ENCODE results near the gene SLC34A1. TPM values are rescaled to one million over a fixed set of nuclear protein-coding genes. Genes with fewer than 3 reads are reported as not detected.

Gene SLC34A1
- total and polyA plus RNA-seq, 2 experiments from 2014 or later, result not detected

GRCh38 chr5:177335701-177336065, 48.6 kb upstream of the SLC34A1 start:
- Histone ChIP-seq H3K79me2 (replicated peaks; ENCODE audit: insufficient read depth) (peaks cover 10% of the 10 kb centered on the region; the same call in 1 of the 2 replicates), H3F3A (replicated peaks; ENCODE audit: low read depth) (no peaks in the 10 kb centered on the region), H3K9me2 (ENCODE audit: insufficient read depth) (no peaks in the 10 kb centered on the region), H3K27me3 (ENCODE audit: insufficient read depth) (no peaks in the 10 kb centered on the region), H3K4me2 (no peak overlapping the region), H3K36me3 (ENCODE audit: insufficient read depth) (peaks cover 5% of the 10 kb centered on the region; the same call in 1 of the 2 replicates), H3K27ac (ENCODE audit: low read depth) (no peak overlapping the region), H3K4me1 (ENCODE audit: insufficient read depth) (no peaks in the 10 kb centered on the region; the same call in 1 of the 2 replicates), H3K4me3 (no peak overlapping the region), H4K20me1 (replicated peaks; ENCODE audit: insufficient read depth) (peaks cover 4% of the 10 kb centered on the region; the same call in 1 of the 2 replicates), H2AFZ (no peak overlapping the region)
- no peak for DNase-seq (ENCODE audit: low spot score)
- ATAC-seq, result no peak
- H3K27ac Mint-ChIP-seq, result no peak overlapping the region; the same call in 1 of the 2 replicates
- peaks cover 61% of the 10 kb centered on the region for H3K36me3 Mint-ChIP-seq (ENCODE audit: low read depth)
- no peak overlapping the region; the same call in 2 of the 3 replicates for H3K4me3 Mint-ChIP-seq
- TF ChIP-seq CREB1 (CRISPR knock-in tag; IDR thresholded peaks at IDR 0.05; ENCODE audit: low read depth) (no peak), CTCF (conservative IDR thresholded peaks at IDR 0.05; ENCODE audit: low read depth in 2 of 2) (no peak), ZNF331 (CRISPR knock-in tag; IDR thresholded peaks at IDR 0.05; ENCODE audit: low read depth) (no peak), STAT1 (IDR thresholded peaks at IDR 0.05; ENCODE audit: unreplicated experiment) (no peak), ZNF114 (CRISPR knock-in tag; IDR thresholded peaks at IDR 0.05) (no peak), EZH2phosphoT487 (IDR thresholded peaks at IDR 0.05; ENCODE audit: unreplicated experiment) (no peak), POLR2AphosphoS5 (IDR thresholded peaks at IDR 0.05; ENCODE audit: low read depth) (no peak), EZH2 (IDR thresholded peaks at IDR 0.05; ENCODE audit: low read depth, unreplicated experiment) (no peak), NANOG (IDR thresholded peaks at IDR 0.05; ENCODE audit: borderline replicate concordance) (no peak), JUNB (IDR thresholded peaks at IDR 0.05; ENCODE audit: unreplicated experiment) (no peak)
- TF ChIP-seq, protein P1, sequence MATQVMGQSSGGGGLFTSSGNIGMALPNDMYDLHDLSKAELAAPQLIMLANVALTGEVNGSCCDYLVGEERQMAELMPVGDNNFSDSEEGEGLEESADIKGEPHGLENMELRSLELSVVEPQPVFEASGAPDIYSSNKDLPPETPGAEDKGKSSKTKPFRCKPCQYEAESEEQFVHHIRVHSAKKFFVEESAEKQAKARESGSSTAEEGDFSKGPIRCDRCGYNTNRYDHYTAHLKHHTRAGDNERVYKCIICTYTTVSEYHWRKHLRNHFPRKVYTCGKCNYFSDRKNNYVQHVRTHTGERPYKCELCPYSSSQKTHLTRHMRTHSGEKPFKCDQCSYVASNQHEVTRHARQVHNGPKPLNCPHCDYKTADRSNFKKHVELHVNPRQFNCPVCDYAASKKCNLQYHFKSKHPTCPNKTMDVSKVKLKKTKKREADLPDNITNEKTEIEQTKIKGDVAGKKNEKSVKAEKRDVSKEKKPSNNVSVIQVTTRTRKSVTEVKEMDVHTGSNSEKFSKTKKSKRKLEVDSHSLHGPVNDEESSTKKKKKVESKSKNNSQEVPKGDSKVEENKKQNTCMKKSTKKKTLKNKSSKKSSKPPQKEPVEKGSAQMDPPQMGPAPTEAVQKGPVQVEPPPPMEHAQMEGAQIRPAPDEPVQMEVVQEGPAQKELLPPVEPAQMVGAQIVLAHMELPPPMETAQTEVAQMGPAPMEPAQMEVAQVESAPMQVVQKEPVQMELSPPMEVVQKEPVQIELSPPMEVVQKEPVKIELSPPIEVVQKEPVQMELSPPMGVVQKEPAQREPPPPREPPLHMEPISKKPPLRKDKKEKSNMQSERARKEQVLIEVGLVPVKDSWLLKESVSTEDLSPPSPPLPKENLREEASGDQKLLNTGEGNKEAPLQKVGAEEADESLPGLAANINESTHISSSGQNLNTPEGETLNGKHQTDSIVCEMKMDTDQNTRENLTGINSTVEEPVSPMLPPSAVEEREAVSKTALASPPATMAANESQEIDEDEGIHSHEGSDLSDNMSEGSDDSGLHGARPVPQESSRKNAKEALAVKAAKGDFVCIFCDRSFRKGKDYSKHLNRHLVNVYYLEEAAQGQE (IDR thresholded peaks at IDR 0.05; ENCODE audit: unreplicated experiment), result no peak
- TF ChIP-seq, protein P2, sequence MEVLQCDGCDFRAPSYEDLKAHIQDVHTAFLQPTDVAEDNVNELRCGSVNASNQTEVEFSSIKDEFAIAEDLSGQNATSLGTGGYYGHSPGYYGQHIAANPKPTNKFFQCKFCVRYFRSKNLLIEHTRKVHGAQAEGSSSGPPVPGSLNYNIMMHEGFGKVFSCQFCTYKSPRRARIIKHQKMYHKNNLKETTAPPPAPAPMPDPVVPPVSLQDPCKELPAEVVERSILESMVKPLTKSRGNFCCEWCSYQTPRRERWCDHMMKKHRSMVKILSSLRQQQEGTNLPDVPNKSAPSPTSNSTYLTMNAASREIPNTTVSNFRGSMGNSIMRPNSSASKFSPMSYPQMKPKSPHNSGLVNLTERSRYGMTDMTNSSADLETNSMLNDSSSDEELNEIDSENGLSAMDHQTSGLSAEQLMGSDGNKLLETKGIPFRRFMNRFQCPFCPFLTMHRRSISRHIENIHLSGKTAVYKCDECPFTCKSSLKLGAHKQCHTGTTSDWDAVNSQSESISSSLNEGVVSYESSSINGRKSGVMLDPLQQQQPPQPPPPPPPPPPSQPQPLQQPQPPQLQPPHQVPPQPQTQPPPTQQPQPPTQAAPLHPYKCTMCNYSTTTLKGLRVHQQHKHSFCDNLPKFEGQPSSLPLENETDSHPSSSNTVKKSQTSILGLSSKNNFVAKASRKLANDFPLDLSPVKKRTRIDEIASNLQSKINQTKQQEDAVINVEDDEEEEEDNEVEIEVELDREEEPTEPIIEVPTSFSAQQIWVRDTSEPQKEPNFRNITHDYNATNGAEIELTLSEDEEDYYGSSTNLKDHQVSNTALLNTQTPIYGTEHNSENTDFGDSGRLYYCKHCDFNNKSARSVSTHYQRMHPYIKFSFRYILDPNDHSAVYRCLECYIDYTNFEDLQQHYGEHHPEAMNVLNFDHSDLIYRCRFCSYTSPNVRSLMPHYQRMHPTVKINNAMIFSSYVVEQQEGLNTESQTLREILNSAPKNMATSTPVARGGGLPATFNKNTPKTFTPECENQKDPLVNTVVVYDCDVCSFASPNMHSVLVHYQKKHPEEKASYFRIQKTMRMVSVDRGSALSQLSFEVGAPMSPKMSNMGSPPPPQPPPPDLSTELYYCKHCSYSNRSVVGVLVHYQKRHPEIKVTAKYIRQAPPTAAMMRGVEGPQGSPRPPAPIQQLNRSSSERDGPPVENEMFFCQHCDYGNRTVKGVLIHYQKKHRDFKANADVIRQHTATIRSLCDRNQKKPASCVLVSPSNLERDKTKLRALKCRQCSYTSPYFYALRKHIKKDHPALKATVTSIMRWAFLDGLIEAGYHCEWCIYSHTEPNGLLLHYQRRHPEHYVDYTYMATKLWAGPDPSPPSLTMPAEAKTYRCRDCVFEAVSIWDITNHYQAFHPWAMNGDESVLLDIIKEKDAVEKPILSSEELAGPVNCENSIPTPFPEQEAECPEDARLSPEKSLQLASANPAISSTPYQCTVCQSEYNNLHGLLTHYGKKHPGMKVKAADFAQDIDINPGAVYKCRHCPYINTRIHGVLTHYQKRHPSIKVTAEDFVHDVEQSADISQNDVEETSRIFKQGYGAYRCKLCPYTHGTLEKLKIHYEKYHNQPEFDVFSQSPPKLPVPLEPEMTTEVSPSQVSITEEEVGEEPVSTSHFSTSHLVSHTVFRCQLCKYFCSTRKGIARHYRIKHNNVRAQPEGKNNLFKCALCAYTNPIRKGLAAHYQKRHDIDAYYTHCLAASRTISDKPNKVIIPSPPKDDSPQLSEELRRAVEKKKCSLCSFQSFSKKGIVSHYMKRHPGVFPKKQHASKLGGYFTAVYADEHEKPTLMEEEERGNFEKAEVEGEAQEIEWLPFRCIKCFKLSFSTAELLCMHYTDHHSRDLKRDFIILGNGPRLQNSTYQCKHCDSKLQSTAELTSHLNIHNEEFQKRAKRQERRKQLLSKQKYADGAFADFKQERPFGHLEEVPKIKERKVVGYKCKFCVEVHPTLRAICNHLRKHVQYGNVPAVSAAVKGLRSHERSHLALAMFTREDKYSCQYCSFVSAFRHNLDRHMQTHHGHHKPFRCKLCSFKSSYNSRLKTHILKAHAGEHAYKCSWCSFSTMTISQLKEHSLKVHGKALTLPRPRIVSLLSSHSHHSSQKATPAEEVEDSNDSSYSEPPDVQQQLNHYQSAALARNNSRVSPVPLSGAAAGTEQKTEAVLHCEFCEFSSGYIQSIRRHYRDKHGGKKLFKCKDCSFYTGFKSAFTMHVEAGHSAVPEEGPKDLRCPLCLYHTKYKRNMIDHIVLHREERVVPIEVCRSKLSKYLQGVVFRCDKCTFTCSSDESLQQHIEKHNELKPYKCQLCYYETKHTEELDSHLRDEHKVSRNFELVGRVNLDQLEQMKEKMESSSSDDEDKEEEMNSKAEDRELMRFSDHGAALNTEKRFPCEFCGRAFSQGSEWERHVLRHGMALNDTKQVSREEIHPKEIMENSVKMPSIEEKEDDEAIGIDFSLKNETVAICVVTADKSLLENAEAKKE (CRISPR knock-in tag; IDR thresholded peaks at IDR 0.05), result no peak
- TF ChIP-seq, protein P3, sequence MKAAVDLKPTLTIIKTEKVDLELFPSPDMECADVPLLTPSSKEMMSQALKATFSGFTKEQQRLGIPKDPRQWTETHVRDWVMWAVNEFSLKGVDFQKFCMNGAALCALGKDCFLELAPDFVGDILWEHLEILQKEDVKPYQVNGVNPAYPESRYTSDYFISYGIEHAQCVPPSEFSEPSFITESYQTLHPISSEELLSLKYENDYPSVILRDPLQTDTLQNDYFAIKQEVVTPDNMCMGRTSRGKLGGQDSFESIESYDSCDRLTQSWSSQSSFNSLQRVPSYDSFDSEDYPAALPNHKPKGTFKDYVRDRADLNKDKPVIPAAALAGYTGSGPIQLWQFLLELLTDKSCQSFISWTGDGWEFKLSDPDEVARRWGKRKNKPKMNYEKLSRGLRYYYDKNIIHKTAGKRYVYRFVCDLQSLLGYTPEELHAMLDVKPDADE (IDR thresholded peaks at IDR 0.05), result no peak
- H3K4me1 Mint-ChIP-seq, result peaks cover 23% of the 10 kb centered on the region
- H3K27me3 Mint-ChIP-seq (ENCODE audit: insufficient read depth, low read depth, poor library complexity), result peaks cover 11% of the 10 kb centered on the region
- no peaks in the 10 kb centered on the region for H3K9me3 Mint-ChIP-seq

All from GM23338 (cell line).